Psoas muscle (tissue), 8 donors: ENCODE data around the gene APOBEC3H. TPM values are rescaled to one million over a fixed set of nuclear protein-coding genes. Genes with fewer than 3 reads are reported as not detected.
"Not testable (repeated sequence)": the region's sequence is repeated elsewhere in the genome, so short reads cannot be mapped to it uniquely, and the experiment has no call there.

Source experiments
- ATAC-seq, 4 donors: fragments of 200-7000 bp; cut with Tn5 transposase; one replicate each; pipeline ENCODE4 v1.9.1; 2020; ENCODE audit warnings: moderate library complexity in 3 of 4, mild to moderate bottlenecking in 2 of 4
- DNase-seq, 2 donors: peaks; one replicate each; pipeline ENCODE4 v3.0.0-alpha.2; 2020
- H3K27ac ChIP-seq: fragments of 200-600 bp; one replicate; pipeline ENCODE4 v1.8.0; 2022
- H3K27me3 ChIP-seq, 3 donors: fragments of 200-600 bp in 1 of 3; one replicate each; pipeline versions ENCODE4 v1.6.1 to v1.8.0; 2013 to 2022; ENCODE audit warnings: low read length in 2 of 3, mild to moderate bottlenecking in 2 of 3, moderate library complexity in 1 of 3; ENCODE audit not compliant: insufficient read depth in 3 of 3
- H3K36me3 ChIP-seq, 2 donors: fragments of 200-600 bp in 1 of 2; one replicate each; pipeline versions ENCODE4 v1.6.1 to v1.8.0; 2013 to 2022; ENCODE audit warnings: low read depth in 1 of 2, mild to moderate bottlenecking in 1 of 2, moderate library complexity in 1 of 2; ENCODE audit not compliant: insufficient read depth in 1 of 2
- H3K4me1 ChIP-seq: fragments of 200-600 bp; one replicate; pipeline ENCODE4 v1.8.0; 2022
- H3K4me3 ChIP-seq: fragments of 200-600 bp; one replicate; pipeline ENCODE4 v1.8.0; 2022; ENCODE audit warnings: mild to moderate bottlenecking
- H3K9me3 ChIP-seq: fragments of 200-600 bp; one replicate; pipeline ENCODE4 v1.8.0; 2022
- CTCF ChIP-seq: fragments of 200-600 bp; IDR thresholded peaks from one replicate; pipeline ENCODE4 v1.8.0; 2022; ENCODE audit warnings: antibody characterized with exemption
- WGBS, 3 donors: extraction: QIAGEN DNeasy Blood & Tissue Kit; methylation state at CpG; one replicate each; pipeline versions ENCODE4 v1.1.6 to v1.1.7; 2013; 5-methylcytosine and 5-hydroxymethylcytosine counted together
- intact Hi-C, 2 donors: fragments of 100-400 bp; cut with DNase I; formaldehyde crosslinking; loops; one replicate each; pipeline versions ENCODE4 v1.11.0 to v1.14.2; 2022
- long read RNA-seq, 2 donors: library from polyadenylated mRNA; unstranded; transcript quantifications; one replicate each; pipeline ENCODE4 v2.0.0, GENCODE V29; 2021
- polyA plus RNA-seq, 3 donors: library from polyadenylated mRNA; stranded (reverse); fragments of 200-250 nt; gene quantifications; one replicate each; pipeline ENCODE4 v1.2.3, GENCODE V29; 2013
- total RNA-seq, 4 donors: library from RNA; stranded (reverse); fragmentation: NEBNext Ultra II Directional in 2 of 4; extraction: Animal tissue kit (Norgen Biotek cat#: 25700) in 2 of 4; gene quantifications; one replicate each; pipeline versions ENCODE4 v1.2.1 to v1.2.4, GENCODE V29; 2021 to 2023
- donor health status: healthy with polysubstance abuse.
- donor health status: DM: no; HTN: no; CAD: no; lungs with moderate emphysema.
- donor health status: Bipolar disorder and iron deficiency.
- donor health status: healthy.
- donor health status: DM: yes; HTN: yes; CAD: no.
- donor health status: DM: no; HTN: no; CAD: no.
- donor health status: DM: no; HTN: no; CAD: no.
- donor health status: DM: yes; HTN: yes; CAD: no.

The APOBEC3H gene
- total RNA-seq (not detected), polyA plus RNA-seq (under 1 TPM in 1 of 3 donors, not detected in 2; 0.12 TPM)
- long read RNA-seq, donor 1 = 0 reads
- long read RNA-seq, donor 2 = 0 reads

- intact Hi-C loops = no loop called here
- ATAC-seq (no peak), DNase-seq (peak in 1 of 2 donors; percentile 44)
- peaks cover 0 to 14% (median 2%) of the 10 kb centered on the region in 3 donors for H3K27me3 ChIP-seq
- H3K9me3 ChIP-seq = no peaks in the 10 kb centered on the region
- no peak within 1 kb of the TSS for H3K27ac ChIP-seq
- no peaks in the 10 kb centered on the region for H3K36me3 ChIP-seq
- no peak for TF ChIP-seq CTCF
- WGBS, 3 donors = 69 to 75% (median 69%) methylated on average over 9 of the region's 9 CpGs
- H3K4me3 ChIP-seq = no peak within 1 kb of the TSS
- no peaks in the 10 kb centered on the region for H3K4me1 ChIP-seq
Measured at GRCh38 chr22:39097098-39098020, at the start of gene APOBEC3H. APOBEC3H (plus strand) TSS chr22:39097244; CDS start chr22:39100279, 3,035 bp downstream.

- intact Hi-C loops, ATAC-seq: not testable (repeated sequence)
- 80 to 86% (median 85%) methylated on average over 7 of the region's 7 CpGs for WGBS, 3 donors
Measured at GRCh38 chr22:39049486-39049885, 47.6 kb upstream of the APOBEC3H start.

GRCh38 chr22:39051844-39052495, 45.1 kb upstream of the APOBEC3H start:
- H3K27ac ChIP-seq, DNase-seq, ATAC-seq, H3K9me3 ChIP-seq, H3K4me1 ChIP-seq, H3K27me3 ChIP-seq, H3K36me3 ChIP-seq, H3K4me3 ChIP-seq, intact Hi-C loops: not testable (repeated sequence)
- WGBS, 3 donors = 78 to 80% (median 79%) methylated on average over 15 to 16 of the region's 18 CpGs

More at GRCh38 chr22:39049486-39049885, 47.6 kb upstream of the APOBEC3H start:
- H3K4me3 ChIP-seq, H3K9me3 ChIP-seq, H3K27ac ChIP-seq, H3K27me3 ChIP-seq, H3K4me1 ChIP-seq, H3K36me3 ChIP-seq, DNase-seq: not testable (repeated sequence)

GRCh38 chr22:39055658-39056057, 41.4 kb upstream of the APOBEC3H start:
- no peak for ATAC-seq
- Histone ChIP-seq H3K27ac (no peak overlapping the region), H3K4me1 (no peaks in the 10 kb centered on the region), H3K4me3 (no peak overlapping the region), H3K27me3 (peaks cover 0 to 20% (median 3%) of the 10 kb centered on the region in 3 donors), H3K36me3 (no peaks in the 10 kb centered on the region), H3K9me3 (no peaks in the 10 kb centered on the region)
- intact Hi-C loops = no loop called here
- no peak for DNase-seq
- no peak for TF ChIP-seq CTCF
- 91 to 93% (median 91%) methylated on average over 11 of the region's 11 CpGs for WGBS, 3 donors

GRCh38 chr22:39061290-39061689, 35.8 kb upstream of the APOBEC3H start:
- ATAC-seq, H3K4me3 ChIP-seq, H3K27ac ChIP-seq, intact Hi-C loops, DNase-seq, H3K36me3 ChIP-seq, H3K4me1 ChIP-seq, H3K9me3 ChIP-seq: not testable (repeated sequence)
- 59 to 71% (median 60%) methylated on average over 6 of the region's 6 CpGs for WGBS, 3 donors
- H3K27me3 ChIP-seq = peaks cover 0 to 10% (median 5%) of the 10 kb centered on the region in 3 donors

- 74 to 86% (median 76%) methylated on average over 10 of the region's 10 CpGs for WGBS, 3 donors
- H3K4me1 ChIP-seq, H3K9me3 ChIP-seq, intact Hi-C loops, H3K4me3 ChIP-seq, H3K36me3 ChIP-seq, H3K27ac ChIP-seq, DNase-seq, ATAC-seq: not testable (repeated sequence)
- H3K27me3 ChIP-seq = peaks cover 0 to 10% (median 5%) of the 10 kb centered on the region in 3 donors
Measured at GRCh38 chr22:39061951-39062350, 35.1 kb upstream of the APOBEC3H start.

GRCh38 chr22:39063904-39064303, 33.1 kb upstream of the APOBEC3H start:
- DNase-seq, H3K4me1 ChIP-seq, H3K4me3 ChIP-seq, H3K27ac ChIP-seq, ATAC-seq, H3K9me3 ChIP-seq, H3K36me3 ChIP-seq, intact Hi-C loops: not testable (repeated sequence)
- H3K27me3 ChIP-seq = peaks cover 0 to 11% (median 5%) of the 10 kb centered on the region in 3 donors
- WGBS, 3 donors = 85 to 92% (median 89%) methylated on average over 8 of the region's 8 CpGs

GRCh38 chr22:39066442-39067276, 30.4 kb upstream of the APOBEC3H start:
- DNase-seq, ATAC-seq, H3K27me3 ChIP-seq, H3K9me3 ChIP-seq, intact Hi-C loops, H3K4me1 ChIP-seq, H3K27ac ChIP-seq, H3K4me3 ChIP-seq, H3K36me3 ChIP-seq: not testable (repeated sequence)
- WGBS, 3 donors = 85 to 86% (median 85%) methylated on average over 9 of the region's 9 CpGs
